Skeletal muscle satellite cell (primary cell): ENCODE measurements around the gene MTAP.

Experiments used
- H3K27me3 ChIP-seq: 2 replicates; pipeline ENCODE4 v1.7.0; 2013; ENCODE audit warnings: low read length; ENCODE audit not compliant: control insufficient read depth, insufficient read depth
- H3K36me3 ChIP-seq: 2 replicates; pipeline ENCODE4 v1.7.0; 2013; ENCODE audit warnings: mild to moderate bottlenecking, control low read depth, low read length; ENCODE audit not compliant: insufficient read depth
- H3K4me1 ChIP-seq: 2 replicates; pipeline ENCODE4 v1.7.0; 2013; ENCODE audit warnings: low read length; ENCODE audit not compliant: control insufficient read depth, insufficient read depth
- H3K4me2 ChIP-seq: 2 replicates; pipeline ENCODE4 v1.7.0; 2013; ENCODE audit warnings: mild to moderate bottlenecking, low read length
- H3K4me3 ChIP-seq: 2 replicates; pipeline ENCODE4 v1.7.0; 2013; ENCODE audit warnings: low read length
- H3K9ac ChIP-seq: 2 replicates; pipeline ENCODE4 v1.7.0; 2013; ENCODE audit warnings: mild to moderate bottlenecking, low read depth, low read length, moderate library complexity
- H3K9me3 ChIP-seq: replicated peaks from 2 replicates; pipeline ENCODE4 v1.7.0; 2013; ENCODE audit warnings: mild to moderate bottlenecking, control low read depth, low read length

MTAP gene

DNA sequence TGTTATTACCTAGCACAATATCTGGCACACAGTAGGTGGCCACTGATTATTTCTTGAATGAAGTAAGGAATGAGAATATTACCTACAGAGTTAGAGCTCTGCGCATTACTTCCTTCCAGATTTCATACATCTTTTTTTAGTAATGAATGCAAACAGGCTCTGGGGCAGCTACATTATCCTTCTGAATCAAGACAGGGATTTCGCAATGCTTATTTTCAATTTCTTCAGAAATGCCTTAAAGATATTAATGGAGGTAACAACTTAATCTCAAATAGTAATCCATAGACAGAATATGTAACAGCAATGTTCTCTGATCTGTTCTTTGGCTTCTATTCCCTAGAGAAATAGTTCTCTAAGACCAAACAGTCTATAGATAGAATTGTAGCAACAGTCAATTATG, 159.1 kb downstream of the MTAP start:
- no peaks in the 10 kb centered on the region for H3K36me3 ChIP-seq
- H3K4me3 ChIP-seq, result no peak overlapping the region
- H3K4me1 ChIP-seq, result peaks cover 15% of the 10 kb centered on the region
- H3K4me2 ChIP-seq, result no peak overlapping the region
- H3K9ac ChIP-seq, result no peak overlapping the region
- H3K9me3 ChIP-seq, result no peaks in the 10 kb centered on the region
- no peaks in the 10 kb centered on the region for H3K27me3 ChIP-seq

DNA sequence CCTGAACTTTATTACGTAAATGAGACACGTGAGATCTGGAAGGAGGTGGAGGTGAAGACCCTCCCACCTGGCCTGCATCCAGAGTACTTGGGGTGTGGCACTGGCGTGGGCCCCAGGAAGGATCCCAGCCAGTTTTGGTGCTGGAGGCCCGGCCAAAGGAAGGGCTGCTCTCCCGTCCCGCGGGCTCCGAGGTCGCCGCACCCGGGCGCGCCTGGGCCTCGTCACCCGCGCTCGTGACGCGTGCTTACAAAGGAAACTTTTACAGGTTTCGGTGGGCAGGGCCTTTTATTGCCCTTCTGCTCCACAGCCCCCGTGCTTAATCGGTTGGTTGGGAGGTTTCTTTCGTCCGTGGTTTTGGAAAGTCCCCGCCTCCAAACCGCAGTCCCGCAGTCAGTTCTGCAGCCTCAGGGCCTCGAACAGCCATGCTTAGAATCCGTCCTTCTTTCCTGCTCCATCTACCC, 162.5 kb downstream of the MTAP start:
- Histone ChIP-seq H3K9me3 (peaks cover 9% of the 10 kb centered on the region), H3K27me3 (peaks cover 21% of the 10 kb centered on the region), H3K9ac (peak overlapping the region; percentile 75)

DNA sequence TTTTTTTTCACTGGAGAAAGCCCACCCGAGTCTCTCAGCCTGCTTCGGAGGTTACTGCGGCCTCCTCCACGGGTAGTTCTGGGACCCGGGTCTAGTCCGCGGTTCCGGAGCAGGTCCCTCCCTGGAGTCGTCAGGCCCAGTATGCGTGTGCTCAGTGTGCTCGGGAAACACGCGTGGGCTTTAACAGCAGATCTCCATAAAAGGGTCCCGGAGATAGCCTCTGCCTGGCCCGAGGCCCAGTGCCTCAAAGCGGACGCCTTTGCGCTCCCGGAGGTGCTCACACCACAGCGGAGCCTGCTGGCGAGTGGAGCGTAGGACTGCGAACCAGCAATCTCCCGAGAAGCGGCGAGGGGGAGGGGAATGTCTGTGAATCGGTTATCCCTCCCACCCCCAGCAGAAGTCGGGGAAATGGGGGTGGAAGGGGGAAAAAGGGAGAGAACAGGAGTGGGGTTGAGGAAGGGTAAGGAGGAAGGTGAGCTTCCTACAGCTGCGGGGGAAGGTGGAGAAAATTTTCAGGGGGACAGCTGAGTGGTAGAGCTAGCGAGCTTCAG, 163.0 kb downstream of the MTAP start:
- Histone ChIP-seq H3K9me3 (peaks cover 9% of the 10 kb centered on the region), H3K4me3 (peak overlapping the region; percentile 69), H3K4me2 (peak overlapping the region; percentile 90), H3K27me3 (peaks cover 26% of the 10 kb centered on the region), H3K9ac (peak overlapping the region; percentile 75), H3K4me1 (peaks cover 20% of the 10 kb centered on the region), H3K36me3 (peaks cover 9% of the 10 kb centered on the region)

More for the DNA sequence above, 162.5 kb downstream of the MTAP start:
- H3K4me1 ChIP-seq, result peaks cover 20% of the 10 kb centered on the region
- peak overlapping the region; percentile 69 for H3K4me3 ChIP-seq
- peak overlapping the region; percentile 90 for H3K4me2 ChIP-seq
- H3K36me3 ChIP-seq, result peaks cover 3% of the 10 kb centered on the region

DNA sequence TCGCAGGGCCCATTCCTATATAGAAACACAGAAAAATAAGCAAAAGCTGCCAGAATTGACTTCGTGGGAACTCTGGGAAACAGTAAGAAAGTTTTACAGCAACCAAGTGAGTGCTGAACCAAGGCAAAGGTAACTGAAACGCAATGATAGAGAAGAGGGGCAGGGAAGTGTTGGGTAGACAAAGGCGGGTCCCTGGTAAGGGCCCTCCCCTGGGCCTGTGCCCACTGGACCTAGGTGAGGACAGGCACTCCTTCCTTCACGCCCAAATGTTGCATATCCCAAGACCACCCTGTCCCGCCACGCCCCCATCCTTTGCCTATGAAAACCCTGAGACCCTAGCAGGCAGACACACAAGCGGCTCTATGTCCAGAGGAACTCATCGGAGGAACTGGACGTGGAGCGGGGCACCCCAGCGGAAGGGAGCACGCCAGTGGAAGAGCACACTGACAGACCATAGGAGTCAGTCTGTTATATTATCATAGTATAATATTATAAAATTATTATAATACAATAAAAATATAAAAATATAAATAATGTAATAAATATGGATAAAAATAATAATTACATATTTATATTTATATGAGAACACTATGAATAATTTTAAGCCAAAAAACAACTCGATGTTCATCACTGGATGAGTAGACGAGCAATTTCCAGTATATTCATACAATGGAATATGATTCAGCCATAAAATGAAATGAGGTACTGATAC, 163.9 kb downstream of the MTAP start:
- H3K4me1 ChIP-seq, result peaks cover 23% of the 10 kb centered on the region

DNA sequence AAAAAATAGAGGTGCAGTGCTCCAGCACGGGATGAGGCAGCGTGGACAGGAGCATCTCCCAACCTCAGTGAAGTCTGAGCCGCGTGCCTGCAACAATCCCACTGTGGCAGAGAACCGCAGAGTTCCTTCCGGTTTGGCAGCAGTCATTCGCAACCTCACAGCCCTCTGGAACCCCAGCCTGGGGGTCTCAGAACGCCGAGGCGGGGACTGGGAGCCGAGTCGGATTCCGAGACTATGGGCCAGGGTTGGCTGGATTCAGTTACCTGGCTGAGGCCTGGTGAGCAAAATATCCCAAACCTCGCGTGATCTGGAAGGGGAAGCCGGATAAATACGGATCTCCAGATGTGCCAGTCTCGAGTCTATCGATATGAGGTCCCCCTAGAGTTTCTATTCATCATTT, 164.7 kb downstream of the MTAP start:
- Histone ChIP-seq H3K9ac (no peak overlapping the region), H3K36me3 (peaks cover 10% of the 10 kb centered on the region), H3K9me3 (peaks cover 9% of the 10 kb centered on the region), H3K4me1 (peaks cover 31% of the 10 kb centered on the region), H3K4me3 (no peak overlapping the region), H3K4me2 (no peak overlapping the region), H3K27me3 (peaks cover 29% of the 10 kb centered on the region)

More for the DNA sequence above, 163.9 kb downstream of the MTAP start:
- H3K9me3 ChIP-seq, result peaks cover 9% of the 10 kb centered on the region
- H3K9ac ChIP-seq, result no peak overlapping the region
- H3K4me2 ChIP-seq, result peak overlapping the region; percentile 90
- no peak overlapping the region for H3K4me3 ChIP-seq
- H3K36me3 ChIP-seq, result peaks cover 10% of the 10 kb centered on the region
- H3K27me3 ChIP-seq, result peaks cover 29% of the 10 kb centered on the region

DNA sequence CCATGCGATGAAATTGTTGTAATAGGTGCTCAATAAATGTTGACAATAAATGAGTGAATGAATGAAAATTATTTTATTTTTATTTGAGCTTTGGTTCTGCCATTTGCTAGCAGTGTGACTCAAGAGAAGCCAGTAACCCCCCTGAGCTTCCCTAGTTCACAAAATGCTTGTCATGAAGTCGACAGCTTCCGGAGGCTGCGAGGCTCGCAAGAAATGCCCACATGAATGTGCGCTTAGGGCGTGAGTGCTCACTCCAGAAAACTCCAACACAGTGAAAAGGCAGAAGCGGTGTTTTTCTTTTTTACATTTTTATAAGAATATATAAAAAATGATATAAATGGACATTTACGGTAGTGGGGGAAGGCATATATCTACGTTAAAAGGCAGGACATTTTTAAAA, 165.3 kb downstream of the MTAP start:
- Histone ChIP-seq H3K4me2 (no peak overlapping the region), H3K4me1 (peaks cover 32% of the 10 kb centered on the region), H3K36me3 (peaks cover 10% of the 10 kb centered on the region), H3K9me3 (peaks cover 9% of the 10 kb centered on the region), H3K9ac (no peak overlapping the region), H3K27me3 (peaks cover 29% of the 10 kb centered on the region), H3K4me3 (no peak overlapping the region)

DNA sequence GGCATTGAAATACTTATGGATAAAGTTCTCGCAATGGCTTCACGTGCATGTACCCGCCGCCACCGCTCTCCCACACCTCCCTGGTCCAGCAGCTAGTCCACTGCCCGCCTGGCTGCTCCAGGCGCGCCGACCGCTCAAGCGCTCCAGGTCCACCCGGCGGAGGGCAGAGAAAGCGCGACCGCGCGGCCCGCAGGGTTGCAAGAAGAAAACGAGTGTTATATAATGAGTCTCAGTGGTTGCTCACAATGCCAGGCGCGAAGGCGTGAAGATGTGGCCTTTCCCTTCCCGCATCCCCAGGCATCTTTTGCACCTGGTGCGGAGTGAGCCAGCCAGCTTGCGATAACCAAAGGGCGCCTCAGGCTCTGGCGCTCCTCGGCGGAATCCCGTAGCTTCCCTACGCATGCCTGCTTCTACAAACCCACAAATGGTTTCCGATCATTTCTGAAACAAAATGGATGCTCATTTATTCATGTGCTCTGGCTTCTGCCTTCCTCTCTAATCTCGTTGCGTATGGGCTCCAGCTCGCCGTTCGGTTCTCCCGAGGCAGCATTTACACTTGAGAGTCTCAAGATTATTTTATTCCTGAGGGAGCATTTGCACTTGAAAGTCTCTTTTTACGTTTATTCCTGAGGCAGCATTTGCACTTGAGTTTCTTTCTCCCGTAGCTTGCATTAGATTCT, 166.0 kb downstream of the MTAP start:
- peaks cover 31% of the 10 kb centered on the region for H3K27me3 ChIP-seq
- H3K4me3 ChIP-seq, result peak overlapping the region; percentile 43
- H3K9me3 ChIP-seq, result peaks cover 9% of the 10 kb centered on the region

DNA sequence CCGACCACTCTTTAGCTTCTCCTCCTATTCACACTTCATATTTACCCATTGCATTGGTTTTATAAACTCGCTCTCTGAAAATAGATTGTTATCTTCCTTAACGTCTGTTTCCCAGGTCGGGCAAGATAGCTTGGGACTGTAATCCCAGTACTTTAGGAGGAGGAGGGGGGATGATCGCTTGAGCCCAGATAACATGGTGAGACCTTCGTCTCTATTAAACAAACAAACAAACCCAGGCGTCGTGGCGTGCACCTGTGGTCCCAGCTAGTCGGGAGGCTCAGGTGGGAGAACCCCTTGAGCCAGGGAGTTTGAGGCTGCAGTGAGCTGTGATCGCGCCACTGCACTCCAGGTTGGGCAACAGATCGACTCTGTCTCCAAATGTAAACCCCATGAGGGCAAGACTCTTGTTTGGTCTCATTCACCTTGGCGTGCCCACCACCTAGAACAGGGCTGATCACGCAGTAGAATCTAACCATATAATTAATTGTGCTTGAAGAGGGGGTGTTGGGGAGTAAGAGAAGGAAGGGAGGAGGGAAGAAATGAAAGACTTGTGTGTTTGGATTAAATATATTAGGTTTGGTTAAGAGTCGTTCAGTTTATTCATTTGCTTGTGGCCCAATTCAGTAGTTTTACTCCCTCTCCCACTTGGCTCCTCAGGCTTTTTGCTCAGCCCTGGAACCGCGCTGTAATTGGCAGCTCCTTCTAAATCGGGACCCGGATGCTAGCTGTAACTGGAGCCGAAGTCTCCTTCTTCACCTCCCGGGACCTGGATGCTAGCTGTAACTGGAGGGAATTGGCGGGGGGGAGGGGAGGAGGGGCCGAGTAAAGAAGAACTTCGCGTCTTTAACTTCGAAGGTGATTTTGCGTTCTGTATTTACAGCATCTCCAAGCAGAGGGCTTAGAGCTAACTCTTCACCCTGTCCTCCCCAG, 166.8 kb downstream of the MTAP start:
- Histone ChIP-seq H3K27me3 (peaks cover 39% of the 10 kb centered on the region), H3K4me3 (no peak overlapping the region), H3K36me3 (peaks cover 10% of the 10 kb centered on the region), H3K9me3 (peaks cover 9% of the 10 kb centered on the region), H3K4me2 (peak overlapping the region; percentile 75), H3K4me1 (peaks cover 33% of the 10 kb centered on the region), H3K9ac (no peak overlapping the region)

More for the DNA sequence above, 166.0 kb downstream of the MTAP start:
- peaks cover 10% of the 10 kb centered on the region for H3K36me3 ChIP-seq
- peaks cover 32% of the 10 kb centered on the region for H3K4me1 ChIP-seq
- H3K4me2 ChIP-seq, result peak overlapping the region; percentile 75
- H3K9ac ChIP-seq, result no peak overlapping the region

DNA sequence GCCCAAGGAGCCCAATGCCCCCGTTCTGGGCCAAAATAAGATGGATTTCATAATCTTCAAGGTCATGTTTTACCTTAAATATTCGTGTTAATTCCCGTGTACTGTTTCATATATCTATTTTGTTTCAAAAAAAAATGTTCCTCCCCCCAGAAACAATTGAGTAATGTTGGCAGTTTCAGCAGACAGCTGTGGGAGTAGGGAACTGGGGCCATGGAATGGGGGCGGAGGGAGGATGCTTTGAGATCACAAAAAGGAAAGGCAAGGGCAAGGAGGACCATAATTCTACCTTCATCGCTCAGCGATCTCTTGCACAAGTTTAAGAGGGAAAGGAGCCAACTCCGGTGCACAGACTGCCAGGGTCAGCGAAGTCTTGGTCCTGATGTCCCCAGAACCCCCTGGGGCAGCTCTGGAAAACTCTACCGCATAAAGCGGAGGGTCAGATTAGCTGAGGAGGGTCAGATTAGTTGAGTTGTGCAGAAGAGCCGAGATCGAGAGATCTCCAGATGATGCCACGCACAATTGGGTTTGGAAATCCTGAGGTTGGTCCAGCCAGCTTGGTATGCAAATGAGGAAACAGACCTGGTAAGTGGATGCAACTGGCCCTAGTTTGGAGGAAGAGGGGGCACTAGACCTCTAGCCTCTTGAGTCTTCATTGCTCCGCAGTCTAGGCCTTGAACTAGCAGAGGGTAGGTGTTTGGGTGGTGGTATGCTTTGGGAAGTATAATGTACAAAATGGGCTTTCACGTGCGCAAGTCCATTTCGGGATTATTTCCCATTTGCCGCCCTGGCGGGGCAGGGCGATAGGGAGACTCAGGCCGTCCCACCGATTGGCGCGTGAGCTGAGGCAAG, 167.7 kb downstream of the MTAP start:
- Histone ChIP-seq H3K9ac (no peak overlapping the region), H3K4me2 (no peak overlapping the region), H3K4me3 (no peak overlapping the region), H3K36me3 (peaks cover 10% of the 10 kb centered on the region), H3K9me3 (peaks cover 9% of the 10 kb centered on the region), H3K27me3 (peaks cover 43% of the 10 kb centered on the region), H3K4me1 (peaks cover 31% of the 10 kb centered on the region)

DNA sequence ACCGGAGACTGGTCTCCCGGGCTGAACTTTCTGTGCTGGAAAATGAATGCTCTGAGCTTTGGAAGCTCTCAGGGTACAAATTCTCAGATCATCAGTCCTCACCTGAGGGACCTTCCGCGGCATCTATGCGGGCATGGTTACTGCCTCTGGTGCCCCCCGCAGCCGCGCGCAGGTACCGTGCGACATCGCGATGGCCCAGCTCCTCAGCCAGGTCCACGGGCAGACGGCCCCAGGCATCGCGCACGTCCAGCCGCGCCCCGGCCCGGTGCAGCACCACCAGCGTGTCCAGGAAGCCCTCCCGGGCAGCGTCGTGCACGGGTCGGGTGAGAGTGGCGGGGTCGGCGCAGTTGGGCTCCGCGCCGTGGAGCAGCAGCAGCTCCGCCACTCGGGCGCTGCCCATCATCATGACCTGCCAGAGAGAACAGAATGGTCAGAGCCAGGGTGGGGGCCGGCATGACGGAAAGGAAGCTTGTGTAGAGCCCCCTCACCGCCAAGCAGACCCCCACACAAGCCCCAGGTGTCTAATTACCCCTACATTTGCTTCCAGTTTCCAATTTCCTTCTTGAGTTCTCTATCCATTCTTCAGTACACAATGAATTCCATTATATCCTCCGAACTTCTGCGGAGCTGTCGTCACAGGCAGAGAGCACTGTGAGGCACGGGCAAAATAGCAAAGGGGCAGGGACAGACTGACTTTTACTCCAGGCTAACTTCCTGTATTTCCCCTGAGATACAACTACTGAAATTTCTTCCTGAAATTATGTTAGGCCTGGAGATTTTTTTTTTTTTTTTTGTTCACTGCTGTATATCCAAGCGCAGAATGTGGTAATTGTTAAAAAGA, 168.6 kb downstream of the MTAP start:
- Histone ChIP-seq H3K4me2 (peak overlapping the region; percentile 34), H3K9me3 (peaks cover 9% of the 10 kb centered on the region), H3K4me3 (no peak overlapping the region), H3K36me3 (peaks cover 10% of the 10 kb centered on the region), H3K9ac (no peak overlapping the region), H3K27me3 (peaks cover 50% of the 10 kb centered on the region), H3K4me1 (peaks cover 30% of the 10 kb centered on the region)
